ENCODE results near the gene DOCK2. TPM values are rescaled to one million over a fixed set of nuclear protein-coding genes. Genes with fewer than 3 reads are reported as not detected.
"Not testable (repeated sequence)": the region's sequence is repeated elsewhere in the genome, so short reads cannot be mapped to it uniquely, and the experiment has no call there.

DOCK2 gene
- total and polyA plus RNA-seq, 5 donors from 2014 or later, result 65.9 to 354 (median 71.1) TPM

DNA sequence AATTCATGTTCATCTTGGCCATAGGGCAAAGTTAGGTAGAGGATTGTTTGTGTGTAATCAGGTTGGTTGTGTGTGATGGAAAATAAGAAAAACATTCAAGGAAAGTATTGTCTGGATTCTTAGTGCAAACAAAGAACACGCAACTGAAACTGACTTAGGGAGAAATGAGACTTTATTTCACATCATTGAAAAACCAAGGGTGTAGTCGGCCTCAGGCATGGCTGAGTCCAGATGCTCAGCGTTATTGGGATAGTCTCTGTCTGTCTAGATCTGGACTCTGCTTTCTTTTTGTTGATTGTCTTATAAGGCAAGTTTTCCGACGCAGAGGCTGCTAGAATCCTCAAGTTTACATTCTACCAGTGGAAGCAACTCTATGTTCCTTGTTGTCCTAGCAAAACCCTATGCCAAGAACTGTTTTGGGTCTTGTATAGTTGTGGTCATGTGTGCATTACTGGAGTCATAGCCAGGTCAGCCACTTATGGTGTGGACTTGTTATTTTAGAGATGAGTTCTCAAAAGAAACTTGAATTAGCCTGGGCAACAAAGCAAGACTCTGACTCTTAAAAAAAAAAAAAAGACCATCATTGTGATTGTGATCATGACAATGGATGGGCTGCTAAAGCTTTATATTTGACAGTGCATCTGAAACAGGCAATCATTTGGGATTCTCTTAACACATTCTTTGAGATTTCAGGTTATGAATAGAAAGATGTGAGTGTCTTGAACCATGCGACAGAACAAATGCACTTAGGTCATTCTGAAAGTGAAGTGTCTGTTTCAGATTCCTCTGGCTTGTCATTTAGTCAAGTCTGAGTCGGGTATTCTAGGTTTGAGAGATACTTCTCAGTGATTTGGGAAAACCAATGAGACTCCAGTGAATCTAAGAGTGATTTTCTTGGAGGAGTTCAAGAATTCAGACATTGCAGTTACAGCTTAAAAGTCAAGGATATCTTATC, 82.6 kb downstream of the DOCK2 start:
- H3K27me3 ChIP-seq (ENCODE audit: control insufficient read depth, insufficient read depth, low read length), result no peaks in the 10 kb centered on the region
- no peak overlapping the region for H3K27ac ChIP-seq (ENCODE audit: insufficient read depth, low read length, poor library complexity, severe bottlenecking)
- ATAC-seq (ENCODE audit: low read depth in 2 of 2) (no peak), DNase-seq (no peak)
- H3K9me3 Mint-ChIP-seq, result peaks cover 0 to 8% (median 0%) of the 10 kb centered on the region in 7 donors
- no peaks in the 10 kb centered on the region for H3K27me3 Mint-ChIP-seq
- H3K36me3 ChIP-seq (ENCODE audit: control insufficient read depth, insufficient read depth, low read length), result peaks cover 99% of the 10 kb centered on the region
- no peak overlapping the region for H3K4me3 Mint-ChIP-seq
- peaks cover 0 to 7% (median 4%) of the 10 kb centered on the region in 4 donors for H3K4me1 Mint-ChIP-seq
- H3K27ac Mint-ChIP-seq, result peak overlapping the region in 1 of 3 donors; percentile 39
- H3K36me3 Mint-ChIP-seq, result peaks cover 94% of the 10 kb centered on the region
- no peaks in the 10 kb centered on the region for H3K9me3 ChIP-seq (ENCODE audit: control insufficient read depth in 2 of 2, low read length in 2 of 2)
- H3K4me1 ChIP-seq (ENCODE audit: control insufficient read depth, insufficient read depth, low read length, poor library complexity, severe bottlenecking), result no peaks in the 10 kb centered on the region
- no peak overlapping the region for H3K4me3 ChIP-seq (ENCODE audit: low read depth, low read length)

DNA sequence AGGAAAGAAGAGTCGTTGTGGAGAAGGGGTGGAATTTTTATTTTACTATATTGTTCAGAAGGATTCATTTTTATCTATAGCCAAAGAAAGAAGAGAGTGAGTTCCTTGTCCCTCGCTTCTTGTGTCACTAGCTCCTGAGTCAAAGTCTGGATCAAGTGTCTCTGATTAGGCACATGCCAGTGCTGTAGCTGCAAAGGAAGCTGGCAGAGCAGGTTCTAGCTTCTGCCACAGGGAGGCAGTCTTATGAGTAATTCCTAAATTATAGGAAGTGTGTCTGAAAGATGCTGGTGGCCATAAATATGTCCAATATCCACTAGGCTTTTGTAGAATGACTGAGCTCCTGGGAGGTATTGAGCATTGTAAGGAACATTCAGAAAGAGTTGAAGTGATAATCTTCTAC, 84.7 kb downstream of the DOCK2 start:
- no peaks in the 10 kb centered on the region for H3K27me3 Mint-ChIP-seq
- H3K27ac Mint-ChIP-seq, result no peak overlapping the region
- DNase-seq, result no peak
- peaks cover 0 to 8% (median 2%) of the 10 kb centered on the region in 4 donors for H3K4me1 Mint-ChIP-seq
- no peaks in the 10 kb centered on the region for H3K27me3 ChIP-seq (ENCODE audit: control insufficient read depth, insufficient read depth, low read length)
- no peak for ATAC-seq (ENCODE audit: low read depth in 2 of 2)
- H3K36me3 Mint-ChIP-seq, result peaks cover 91% of the 10 kb centered on the region
- H3K4me1 ChIP-seq (ENCODE audit: control insufficient read depth, insufficient read depth, low read length, poor library complexity, severe bottlenecking), result no peaks in the 10 kb centered on the region
- peaks cover 0 to 11% (median 1%) of the 10 kb centered on the region in 7 donors for H3K9me3 Mint-ChIP-seq
- H3K4me3 Mint-ChIP-seq, result no peak overlapping the region
- no peak overlapping the region for H3K27ac ChIP-seq (ENCODE audit: insufficient read depth, low read length, poor library complexity, severe bottlenecking)
- H3K36me3 ChIP-seq (ENCODE audit: control insufficient read depth, insufficient read depth, low read length), result peaks cover 93% of the 10 kb centered on the region
- H3K4me3 ChIP-seq (ENCODE audit: low read depth, low read length), result no peak overlapping the region
- H3K9me3 ChIP-seq (ENCODE audit: control insufficient read depth in 2 of 2, low read length in 2 of 2), result no peaks in the 10 kb centered on the region

DNA sequence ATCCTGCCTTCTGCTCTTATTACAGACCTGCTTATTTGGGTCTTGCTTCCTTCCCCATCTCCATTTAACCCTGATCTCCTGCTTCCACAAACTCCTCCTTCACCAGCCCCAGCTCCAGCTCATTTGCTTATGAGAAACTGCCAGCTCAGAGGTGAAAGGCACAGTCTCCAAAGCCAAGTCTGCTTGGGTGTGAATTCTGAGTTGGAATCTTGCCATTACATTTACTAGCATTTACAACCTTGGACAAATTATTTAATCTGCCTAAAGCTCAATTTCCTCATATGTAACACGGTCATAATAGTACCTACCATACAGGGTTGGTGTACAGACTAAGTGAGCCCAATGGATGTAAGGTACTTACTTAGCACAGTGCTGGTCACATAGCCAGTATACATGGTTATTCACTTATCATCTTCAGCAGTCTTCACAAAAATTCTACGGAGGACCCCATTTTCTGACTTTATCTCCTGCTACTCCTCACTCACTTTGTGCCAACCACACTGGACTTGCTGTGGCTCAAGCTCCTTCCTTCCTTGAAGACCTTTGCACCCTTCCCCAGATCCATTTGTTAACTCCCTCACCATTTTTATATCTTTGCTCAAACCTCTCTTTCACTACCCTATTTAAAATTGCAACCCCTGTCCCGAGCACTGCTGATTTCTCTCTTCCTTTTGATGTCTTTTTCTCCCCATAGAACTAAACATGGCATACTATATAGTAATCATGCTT, 86.2 kb downstream of the DOCK2 start:
- Mint-ChIP-seq H3K36me3 (peaks cover 88% of the 10 kb centered on the region), H3K27ac (peak overlapping the region; percentile 33 to 85 (median 39)), H3K4me3 (peak overlapping the region in 2 of 4 donors; percentile 4 to 10), H3K27me3 (no peaks in the 10 kb centered on the region), H3K4me1 (peaks cover 0 to 14% (median 10%) of the 10 kb centered on the region in 4 donors), H3K9me3 (peaks cover 0 to 11% (median 1%) of the 10 kb centered on the region in 7 donors)
- DNase-seq, result no peak
- H3K4me1 ChIP-seq (ENCODE audit: control insufficient read depth, insufficient read depth, low read length, poor library complexity, severe bottlenecking), result no peaks in the 10 kb centered on the region
- no peaks in the 10 kb centered on the region for H3K9me3 ChIP-seq (ENCODE audit: control insufficient read depth in 2 of 2, low read length in 2 of 2)
- H3K36me3 ChIP-seq (ENCODE audit: control insufficient read depth, insufficient read depth, low read length), result peaks cover 92% of the 10 kb centered on the region
- no peak overlapping the region for H3K4me3 ChIP-seq (ENCODE audit: low read depth, low read length)
- H3K27me3 ChIP-seq (ENCODE audit: control insufficient read depth, insufficient read depth, low read length), result no peaks in the 10 kb centered on the region
- no peak for ATAC-seq (ENCODE audit: low read depth in 2 of 2)
- no peak overlapping the region for H3K27ac ChIP-seq (ENCODE audit: insufficient read depth, low read length, poor library complexity, severe bottlenecking)

DNA sequence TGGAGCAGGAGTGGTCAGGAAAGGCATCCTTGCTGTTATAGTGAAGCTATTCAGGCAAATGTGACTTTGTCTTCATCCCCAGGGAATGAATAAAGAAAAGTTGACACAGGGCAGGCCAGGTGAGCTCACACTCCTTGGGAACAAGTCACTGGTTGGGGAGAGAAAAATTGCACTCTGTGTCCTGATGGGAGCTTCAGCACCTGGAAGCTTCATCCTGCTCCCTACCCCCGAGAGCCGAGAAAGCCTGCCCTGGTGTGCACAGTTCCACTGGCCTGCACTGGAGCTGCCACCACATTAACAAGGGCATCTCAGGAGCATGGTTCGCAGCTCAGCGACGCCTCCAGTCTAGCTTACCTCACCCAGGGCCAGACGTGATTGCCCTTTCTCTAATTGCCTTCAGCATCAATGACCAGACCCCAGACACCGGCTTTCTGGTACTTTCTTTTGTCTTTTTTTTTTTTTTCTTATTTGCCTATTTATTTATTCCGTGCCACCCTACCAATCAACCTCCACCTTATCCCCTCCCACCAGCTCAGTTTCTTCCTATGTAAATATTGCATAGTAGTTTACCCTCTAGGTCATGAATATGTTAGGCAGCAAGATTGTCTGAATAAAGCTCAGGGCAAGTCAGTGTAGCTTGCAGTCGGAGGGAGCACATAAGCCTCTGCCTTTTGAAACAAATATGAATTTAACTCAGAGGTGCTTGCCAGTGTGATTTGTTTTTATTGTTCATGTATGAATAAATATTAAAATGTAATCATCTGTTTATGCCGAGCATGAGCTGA, 87.4 kb downstream of the DOCK2 start:
- DNase-seq (no peak), ATAC-seq (ENCODE audit: low read depth in 2 of 2) (no peak)
- Mint-ChIP-seq H3K4me3 (no peak overlapping the region), H3K4me1 (peaks cover 0 to 18% (median 16%) of the 10 kb centered on the region in 4 donors), H3K36me3 (peaks cover 86% of the 10 kb centered on the region), H3K27me3 (no peaks in the 10 kb centered on the region), H3K9me3 (peaks cover 0 to 11% (median 1%) of the 10 kb centered on the region in 7 donors), H3K27ac (no peak overlapping the region)
- Histone ChIP-seq H3K27me3 (ENCODE audit: control insufficient read depth, insufficient read depth, low read length) (no peaks in the 10 kb centered on the region), H3K36me3 (ENCODE audit: control insufficient read depth, insufficient read depth, low read length) (peaks cover 90% of the 10 kb centered on the region), H3K27ac (ENCODE audit: insufficient read depth, low read length, poor library complexity, severe bottlenecking) (no peak overlapping the region), H3K4me1 (ENCODE audit: control insufficient read depth, insufficient read depth, low read length, poor library complexity, severe bottlenecking) (no peaks in the 10 kb centered on the region), H3K9me3 (ENCODE audit: control insufficient read depth in 2 of 2, low read length in 2 of 2) (no peaks in the 10 kb centered on the region), H3K4me3 (ENCODE audit: low read depth, low read length) (no peak overlapping the region)

DNA sequence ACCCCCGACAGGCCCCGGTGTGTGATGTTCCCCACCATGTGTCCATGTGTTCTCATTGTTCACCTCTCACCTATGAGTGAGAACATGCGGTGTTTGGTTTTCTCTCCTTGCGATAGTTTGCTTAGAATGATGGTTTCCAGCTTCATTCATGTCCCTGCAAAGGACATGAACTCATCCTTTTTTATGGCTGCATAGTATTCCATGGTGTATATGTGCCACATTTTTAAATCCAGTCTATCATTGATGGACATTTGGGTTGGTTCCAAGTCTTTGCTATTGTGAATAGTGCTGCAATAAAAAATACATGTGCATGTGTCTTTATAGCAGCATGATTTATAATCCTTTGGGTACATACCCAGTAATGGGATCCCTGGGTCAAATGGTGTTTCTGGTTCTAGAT, 88.6 kb downstream of the DOCK2 start:
- H3K9me3 ChIP-seq (ENCODE audit: control insufficient read depth in 2 of 2, low read length in 2 of 2); DNase-seq; ATAC-seq (ENCODE audit: low read depth in 2 of 2); H3K27ac ChIP-seq (ENCODE audit: insufficient read depth, low read length, poor library complexity, severe bottlenecking); H3K4me1 ChIP-seq (ENCODE audit: control insufficient read depth, insufficient read depth, low read length, poor library complexity, severe bottlenecking); H3K4me3 ChIP-seq (ENCODE audit: low read depth, low read length); H3K4me3 Mint-ChIP-seq; H3K27me3 ChIP-seq (ENCODE audit: control insufficient read depth, insufficient read depth, low read length); H3K27ac Mint-ChIP-seq; H3K27me3 Mint-ChIP-seq: not testable (repeated sequence)
- H3K4me1 Mint-ChIP-seq, result peaks cover 0 to 25% (median 18%) of the 10 kb centered on the region in 4 donors
- peaks cover 88% of the 10 kb centered on the region for H3K36me3 ChIP-seq (ENCODE audit: control insufficient read depth, insufficient read depth, low read length)
- H3K9me3 Mint-ChIP-seq, result peaks cover 0 to 11% (median 1%) of the 10 kb centered on the region in 7 donors
- H3K36me3 Mint-ChIP-seq, result peaks cover 82% of the 10 kb centered on the region

DNA sequence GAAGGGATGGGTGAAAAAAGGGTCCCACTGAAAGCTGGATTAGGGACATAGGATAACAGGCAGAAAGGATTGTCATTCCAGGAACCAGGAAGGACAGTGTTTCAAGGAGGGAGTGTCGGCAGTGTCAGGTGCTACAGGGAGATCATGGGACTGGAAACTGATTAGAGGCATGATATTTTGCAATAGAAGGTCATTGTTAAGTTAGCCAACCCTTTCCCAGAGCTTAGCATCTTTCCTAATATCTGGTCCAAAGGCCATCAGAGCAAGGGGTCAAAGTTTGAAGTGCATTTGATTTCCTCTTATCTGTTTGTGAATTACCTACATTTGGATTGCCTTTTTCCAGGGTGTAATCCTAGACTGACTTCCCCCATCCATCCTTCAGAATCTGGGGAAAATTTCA, 91.3 kb downstream of the DOCK2 start:
- Histone ChIP-seq H3K27ac (ENCODE audit: insufficient read depth, low read length, poor library complexity, severe bottlenecking) (no peak overlapping the region), H3K36me3 (ENCODE audit: control insufficient read depth, insufficient read depth, low read length) (peaks cover 80% of the 10 kb centered on the region), H3K4me1 (ENCODE audit: control insufficient read depth, insufficient read depth, low read length, poor library complexity, severe bottlenecking) (no peaks in the 10 kb centered on the region), H3K4me3 (ENCODE audit: low read depth, low read length) (no peak overlapping the region), H3K9me3 (ENCODE audit: control insufficient read depth in 2 of 2, low read length in 2 of 2) (no peaks in the 10 kb centered on the region), H3K27me3 (ENCODE audit: control insufficient read depth, insufficient read depth, low read length) (no peaks in the 10 kb centered on the region)
- Mint-ChIP-seq H3K9me3 (peaks cover 0 to 4% (median 0%) of the 10 kb centered on the region in 7 donors), H3K27ac (peak overlapping the region in 2 of 3 donors; percentile 5 to 39), H3K27me3 (no peaks in the 10 kb centered on the region), H3K36me3 (peaks cover 79% of the 10 kb centered on the region), H3K4me3 (no peak overlapping the region), H3K4me1 (peaks cover 23 to 41% (median 26%) of the 10 kb centered on the region in 4 donors)
- no peak for DNase-seq
- no peak for ATAC-seq (ENCODE audit: low read depth in 2 of 2)

DNA sequence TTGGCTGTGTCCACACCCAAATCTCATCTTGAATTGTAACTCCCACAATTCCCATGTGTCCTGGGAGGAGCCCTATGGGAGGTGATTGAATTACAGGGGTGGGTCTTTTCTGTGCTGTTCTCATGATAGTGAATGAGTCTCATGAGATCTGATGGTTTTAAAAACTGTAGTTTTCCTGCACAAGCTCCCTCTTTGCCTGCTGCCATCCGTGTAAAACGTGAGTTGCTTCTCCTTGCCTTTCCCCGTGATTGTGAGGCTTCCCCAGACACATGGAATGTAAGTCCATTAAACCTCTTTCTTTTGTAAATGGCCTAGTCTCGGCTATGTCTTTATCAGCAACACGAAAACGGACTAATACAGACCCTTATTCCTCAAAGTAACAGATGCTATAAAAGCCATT, 94.1 kb downstream of the DOCK2 start:
- no peaks in the 10 kb centered on the region for H3K9me3 ChIP-seq (ENCODE audit: control insufficient read depth in 2 of 2, low read length in 2 of 2)
- DNase-seq (no peak), ATAC-seq (ENCODE audit: low read depth in 2 of 2) (no peak)
- no peaks in the 10 kb centered on the region for H3K4me1 ChIP-seq (ENCODE audit: control insufficient read depth, insufficient read depth, low read length, poor library complexity, severe bottlenecking)
- Mint-ChIP-seq H3K4me1 (peaks cover 30 to 38% (median 34%) of the 10 kb centered on the region in 4 donors), H3K36me3 (peaks cover 66% of the 10 kb centered on the region), H3K4me3 (no peak overlapping the region), H3K9me3 (no peaks in the 10 kb centered on the region), H3K27ac (no peak overlapping the region), H3K27me3 (no peaks in the 10 kb centered on the region)
- no peak overlapping the region for H3K27ac ChIP-seq (ENCODE audit: insufficient read depth, low read length, poor library complexity, severe bottlenecking)
- H3K27me3 ChIP-seq (ENCODE audit: control insufficient read depth, insufficient read depth, low read length), result no peaks in the 10 kb centered on the region
- H3K4me3 ChIP-seq (ENCODE audit: low read depth, low read length), result no peak overlapping the region
- H3K36me3 ChIP-seq (ENCODE audit: control insufficient read depth, insufficient read depth, low read length), result peaks cover 81% of the 10 kb centered on the region
